BJ (cell line): ENCODE data around the gene ABAT. TPM values are rescaled to one million over a fixed set of nuclear protein-coding genes. Genes with fewer than 3 reads are reported as not detected.

Source experiments
- CTCF ChIA-PET: fragments of 350-600 bp; formaldehyde crosslinking; extraction: SDS; loops from one replicate; lab custom pipeline; 2021; ENCODE audit warnings: antibody characterized with exemption, inconsistent platforms; lab: Yijun Ruan, JAX
- POLR2A ChIA-PET: fragments of 300-600 bp; sonication (Branson Sonifier 250); formaldehyde crosslinking; extraction: SDS; loops from one replicate; lab custom pipeline; 2021; ENCODE audit warnings: antibody characterized with exemption; lab: Charles Lee
- DNase-seq: peaks from one replicate; pipeline ENCODE4 v3.0.0-alpha.2; 2011; ENCODE audit warnings: low read depth
- H3K27me3 ChIP-seq: 2 replicates; pipeline ENCODE4 v1.6.0; 2011; ENCODE audit warnings: low read length; ENCODE audit not compliant: control insufficient read depth, insufficient read depth
- H3K36me3 ChIP-seq: 2 replicates; pipeline ENCODE4 v1.5.1; 2011; ENCODE audit warnings: low read length; ENCODE audit not compliant: control insufficient read depth, insufficient read depth
- H3K4me3 ChIP-seq: 2 replicates; pipeline ENCODE4 v1.5.1; 2011; ENCODE audit warnings: low read depth, mild to moderate bottlenecking, control low read depth, low read length
- polyA plus RNA-seq: library from polyadenylated mRNA; depleted of rRNA; stranded (reverse); fragments of >200 nt; gene quantifications from 2 replicates; pipeline ENCODE4 v1.2.3, GENCODE V29; 2011
- TF ChIP-seq, protein P1 (sequence below): IDR thresholded peaks from 2 replicates; pipeline ENCODE4 v1.5.1; 2011; ENCODE audit warnings: low read depth, mild to moderate bottlenecking, control low read depth, inconsistent platforms, low read length, moderate library complexity; ENCODE audit not compliant: insufficient read depth

The ABAT gene
- polyA plus RNA-seq, 1 experiment = 3.5 TPM

DNA sequence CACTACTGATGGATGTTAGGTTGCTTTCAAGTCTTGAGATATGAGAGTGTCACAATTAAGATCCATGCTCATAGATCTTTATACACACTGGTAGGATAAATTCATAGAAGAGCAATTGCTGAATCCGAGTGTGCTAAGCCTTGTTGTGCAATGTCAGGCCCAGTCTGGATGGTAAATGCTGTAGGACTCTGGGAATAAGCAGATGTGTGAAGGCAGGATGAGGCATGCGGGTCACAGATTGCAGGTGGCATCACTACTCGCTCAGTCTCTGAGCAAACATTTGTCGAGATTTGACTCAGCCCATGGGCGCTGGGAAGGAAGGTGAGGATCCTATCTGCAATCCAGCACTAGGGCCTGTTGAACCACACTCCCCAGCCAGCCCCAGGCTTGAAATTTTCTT is 82.3 kb downstream of the ABAT start:
- no peak overlapping the region for H3K4me3 ChIP-seq
- no peaks in the 10 kb centered on the region for H3K36me3 ChIP-seq
- no peaks in the 10 kb centered on the region for H3K27me3 ChIP-seq
- DNase-seq = no peak
- ChIA-PET POLR2A (no interaction called here), CTCF (no interaction called here)
- TF ChIP-seq, protein P1, sequence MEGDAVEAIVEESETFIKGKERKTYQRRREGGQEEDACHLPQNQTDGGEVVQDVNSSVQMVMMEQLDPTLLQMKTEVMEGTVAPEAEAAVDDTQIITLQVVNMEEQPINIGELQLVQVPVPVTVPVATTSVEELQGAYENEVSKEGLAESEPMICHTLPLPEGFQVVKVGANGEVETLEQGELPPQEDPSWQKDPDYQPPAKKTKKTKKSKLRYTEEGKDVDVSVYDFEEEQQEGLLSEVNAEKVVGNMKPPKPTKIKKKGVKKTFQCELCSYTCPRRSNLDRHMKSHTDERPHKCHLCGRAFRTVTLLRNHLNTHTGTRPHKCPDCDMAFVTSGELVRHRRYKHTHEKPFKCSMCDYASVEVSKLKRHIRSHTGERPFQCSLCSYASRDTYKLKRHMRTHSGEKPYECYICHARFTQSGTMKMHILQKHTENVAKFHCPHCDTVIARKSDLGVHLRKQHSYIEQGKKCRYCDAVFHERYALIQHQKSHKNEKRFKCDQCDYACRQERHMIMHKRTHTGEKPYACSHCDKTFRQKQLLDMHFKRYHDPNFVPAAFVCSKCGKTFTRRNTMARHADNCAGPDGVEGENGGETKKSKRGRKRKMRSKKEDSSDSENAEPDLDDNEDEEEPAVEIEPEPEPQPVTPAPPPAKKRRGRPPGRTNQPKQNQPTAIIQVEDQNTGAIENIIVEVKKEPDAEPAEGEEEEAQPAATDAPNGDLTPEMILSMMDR = no peak

DNA sequence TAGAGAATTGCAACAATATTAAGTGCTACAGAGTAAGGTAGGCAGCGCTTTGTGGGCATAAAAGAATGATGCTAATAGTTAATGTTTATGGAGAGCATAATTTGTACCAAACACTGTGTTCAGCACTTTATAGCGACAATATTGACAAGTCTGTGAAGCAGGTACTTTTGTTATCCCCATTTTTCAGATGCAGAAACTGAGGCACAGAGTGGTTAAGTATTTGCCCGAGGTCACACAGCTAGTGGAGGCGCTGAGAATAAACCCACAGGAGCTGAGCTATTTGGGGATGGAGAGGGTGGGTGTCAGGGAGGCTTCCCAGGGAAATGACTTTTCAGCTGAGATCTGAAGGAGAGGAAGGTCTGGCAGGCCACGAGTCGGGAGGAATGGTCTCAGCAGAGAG is 83.6 kb downstream of the ABAT start:
- TF ChIP-seq, protein P1 = no peak
- no peak overlapping the region for H3K4me3 ChIP-seq
- H3K36me3 ChIP-seq = no peaks in the 10 kb centered on the region
- DNase-seq = no peak
- CTCF ChIA-PET = no interaction called here
- no peaks in the 10 kb centered on the region for H3K27me3 ChIP-seq
- POLR2A ChIA-PET = no interaction called here

DNA sequence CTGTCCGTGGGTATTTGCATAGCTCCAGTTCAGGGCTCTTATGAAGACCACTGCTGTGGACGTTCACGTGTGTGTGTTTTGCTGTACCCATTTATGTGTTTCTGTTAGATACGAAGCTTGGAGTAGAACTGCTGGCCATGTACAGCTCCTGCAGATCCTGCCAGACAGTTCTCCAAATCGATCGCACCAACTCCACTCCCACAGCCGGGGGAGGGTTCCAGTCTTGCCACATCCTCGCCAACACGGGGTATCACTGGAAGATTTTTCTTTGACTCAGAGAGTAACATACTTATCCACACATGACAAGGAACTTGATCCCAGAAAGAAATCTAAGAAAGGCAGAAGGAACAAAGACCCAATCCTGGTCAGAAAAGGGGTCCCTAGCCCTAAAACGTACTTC is 85.6 kb downstream of the ABAT start:
- Histone ChIP-seq H3K4me3 (no peak overlapping the region), H3K36me3 (no peaks in the 10 kb centered on the region), H3K27me3 (no peaks in the 10 kb centered on the region)
- no peak for DNase-seq
- TF ChIP-seq, protein P1 = no peak
- ChIA-PET CTCF (interaction anchor here (1.0 kb wide), 1 partner anchor 114 kb away, joined by 3 read pairs; no protein-coding TSS in a partner anchor), POLR2A (no interaction called here)

DNA sequence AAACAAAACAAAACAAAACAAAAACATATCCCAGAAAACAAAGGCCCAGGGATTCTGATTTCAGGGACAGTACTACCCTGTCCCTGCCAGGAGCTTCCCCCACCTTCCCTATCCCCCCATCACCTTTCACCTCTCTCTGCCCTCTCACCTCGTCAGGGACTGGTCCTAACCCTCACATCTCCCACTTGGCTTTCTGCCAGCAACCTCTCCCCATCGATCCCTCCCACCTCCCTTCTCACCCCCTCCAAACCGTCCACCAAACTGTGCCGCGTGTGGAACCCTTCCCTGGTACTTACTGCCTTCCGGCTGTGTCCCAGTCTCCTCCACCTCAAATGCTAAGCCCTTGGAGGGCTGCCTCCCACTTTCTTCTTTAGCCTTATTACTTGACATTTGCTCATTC is 86.7 kb downstream of the ABAT start:
- DNase-seq = no peak
- TF ChIP-seq, protein P1 = no peak
- no peak overlapping the region for H3K4me3 ChIP-seq
- no peaks in the 10 kb centered on the region for H3K36me3 ChIP-seq
- ChIA-PET CTCF (no interaction called here), POLR2A (no interaction called here)
- H3K27me3 ChIP-seq = no peaks in the 10 kb centered on the region

DNA sequence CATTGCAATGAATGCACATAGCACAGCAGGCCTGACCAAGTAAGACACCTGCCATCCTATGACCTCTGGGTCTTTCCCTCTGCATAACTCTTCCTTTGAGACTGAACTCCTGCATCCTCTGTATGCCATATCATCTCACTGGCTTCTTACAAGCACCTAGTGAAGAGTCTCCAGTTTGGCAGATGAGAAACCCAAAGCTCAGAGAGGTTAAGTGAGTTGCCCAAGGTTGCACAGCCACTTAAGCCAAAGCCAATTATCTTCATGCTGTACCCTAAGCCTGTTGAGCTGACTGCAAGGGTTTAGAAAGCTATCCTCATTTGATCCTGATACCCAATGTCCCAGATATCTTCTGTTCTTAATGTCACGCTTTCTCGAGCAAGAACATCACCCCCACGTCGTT is 87.8 kb downstream of the ABAT start:
- H3K27me3 ChIP-seq = no peaks in the 10 kb centered on the region
- H3K4me3 ChIP-seq = no peak overlapping the region
- no peak for DNase-seq
- ChIA-PET POLR2A (no interaction called here), CTCF (no interaction called here)
- no peaks in the 10 kb centered on the region for H3K36me3 ChIP-seq
- TF ChIP-seq, protein P1 = no peak
